ENCODE measurements around the gene DAB2IP.
"Not testable (repeated sequence)": the region's sequence is repeated elsewhere in the genome, so short reads cannot be mapped to it uniquely, and the experiment has no call there.

Gene DAB2IP

GRCh38 chr9:121612511-121612998 is 38.9 kb upstream of the DAB2IP start:
- no peaks in the 10 kb centered on the region for H4K20me1 ChIP-seq (ENCODE audit: insufficient read depth, low read length)
- H3K79me2 ChIP-seq (ENCODE audit: low read length), result no peaks in the 10 kb centered on the region
- no peaks in the 10 kb centered on the region for H3K9me3 ChIP-seq (ENCODE audit: insufficient read depth, low read length)
- no peak overlapping the region for H3K4me3 ChIP-seq (ENCODE audit: low read length)
- no peaks in the 10 kb centered on the region for H3K4me1 ChIP-seq (ENCODE audit: low read length)
- no peak overlapping the region for H3K4me2 ChIP-seq (ENCODE audit: low read length)
- H3K36me3 ChIP-seq (replicated peaks; ENCODE audit: low read depth, low read length), result no peaks in the 10 kb centered on the region
- peaks cover 33% of the 10 kb centered on the region for H3K27me3 ChIP-seq (ENCODE audit: low read depth, low read length)
- H2AFZ ChIP-seq (ENCODE audit: low read depth, low read length), result no peak overlapping the region
- no peak for TF ChIP-seq CTCF (IDR thresholded peaks at IDR 0.05; ENCODE audit: low read depth, low read length)
- TF ChIP-seq EZH2phosphoT487 (IDR thresholded peaks at IDR 0.05; ENCODE audit: low read depth), result no peak
- H3K9ac ChIP-seq (ENCODE audit: low read length), result no peak overlapping the region
- H3K27ac ChIP-seq (ENCODE audit: low read length), result no peak overlapping the region

- no peaks in the 10 kb centered on the region for H4K20me1 ChIP-seq (ENCODE audit: insufficient read depth, low read length)
- no peak overlapping the region for H2AFZ ChIP-seq (ENCODE audit: low read depth, low read length)
- H3K79me2 ChIP-seq (ENCODE audit: low read length), result no peaks in the 10 kb centered on the region
- H3K27me3 ChIP-seq (ENCODE audit: low read depth, low read length), result peaks cover 30% of the 10 kb centered on the region
- H3K9me3 ChIP-seq (ENCODE audit: insufficient read depth, low read length), result no peaks in the 10 kb centered on the region
- no peak overlapping the region for H3K4me2 ChIP-seq (ENCODE audit: low read length)
- H3K36me3 ChIP-seq (replicated peaks; ENCODE audit: low read depth, low read length), result no peaks in the 10 kb centered on the region
- no peak overlapping the region for H3K9ac ChIP-seq (ENCODE audit: low read length)
- H3K4me1 ChIP-seq (ENCODE audit: low read length), result no peaks in the 10 kb centered on the region
- no peak overlapping the region for H3K4me3 ChIP-seq (ENCODE audit: low read length)
- TF ChIP-seq EZH2phosphoT487 (IDR thresholded peaks at IDR 0.05; ENCODE audit: low read depth) (no peak), CTCF (IDR thresholded peaks at IDR 0.05; ENCODE audit: low read depth, low read length) (no peak)
- H3K27ac ChIP-seq (ENCODE audit: low read length), result no peak overlapping the region
Measured at GRCh38 chr9:121613009-121613752, 38.3 kb upstream of the DAB2IP start.

- no peaks in the 10 kb centered on the region for H3K36me3 ChIP-seq (replicated peaks; ENCODE audit: low read depth, low read length)
- no peaks in the 10 kb centered on the region for H3K79me2 ChIP-seq (ENCODE audit: low read length)
- H2AFZ ChIP-seq (ENCODE audit: low read depth, low read length), result no peak overlapping the region
- H3K9ac ChIP-seq (ENCODE audit: low read length), result no peak overlapping the region
- peaks cover 8% of the 10 kb centered on the region for H3K4me1 ChIP-seq (ENCODE audit: low read length)
- TF ChIP-seq EZH2phosphoT487 (IDR thresholded peaks at IDR 0.05; ENCODE audit: low read depth) (no peak), CTCF (IDR thresholded peaks at IDR 0.05; ENCODE audit: low read depth, low read length) (no peak)
- H3K27me3 ChIP-seq (ENCODE audit: low read depth, low read length), result peaks cover 17% of the 10 kb centered on the region
- H3K9me3 ChIP-seq (ENCODE audit: insufficient read depth, low read length), result no peaks in the 10 kb centered on the region
- H3K4me2 ChIP-seq (ENCODE audit: low read length), result no peak overlapping the region
- H4K20me1 ChIP-seq (ENCODE audit: insufficient read depth, low read length), result no peaks in the 10 kb centered on the region
- no peak overlapping the region for H3K27ac ChIP-seq (ENCODE audit: low read length)
- no peak overlapping the region for H3K4me3 ChIP-seq (ENCODE audit: low read length)
Measured at GRCh38 chr9:121616123-121616755, 35.2 kb upstream of the DAB2IP start.

- no peak for TF ChIP-seq CTCF (IDR thresholded peaks at IDR 0.05; ENCODE audit: low read depth, low read length)
- TF ChIP-seq EZH2phosphoT487 (IDR thresholded peaks at IDR 0.05; ENCODE audit: low read depth), result no peak
- no peaks in the 10 kb centered on the region for H4K20me1 ChIP-seq (ENCODE audit: insufficient read depth, low read length)
- no peak overlapping the region for H3K9ac ChIP-seq (ENCODE audit: low read length)
- H3K36me3 ChIP-seq (replicated peaks; ENCODE audit: low read depth, low read length), result no peaks in the 10 kb centered on the region
- peaks cover 9% of the 10 kb centered on the region for H3K4me1 ChIP-seq (ENCODE audit: low read length)
- no peak overlapping the region for H3K4me3 ChIP-seq (ENCODE audit: low read length)
- H3K9me3 ChIP-seq (ENCODE audit: insufficient read depth, low read length), result no peaks in the 10 kb centered on the region
- H3K4me2 ChIP-seq (ENCODE audit: low read length), result no peak overlapping the region
- peaks cover 6% of the 10 kb centered on the region for H3K27me3 ChIP-seq (ENCODE audit: low read depth, low read length)
- H3K27ac ChIP-seq (ENCODE audit: low read length), result no peak overlapping the region
- H2AFZ ChIP-seq (ENCODE audit: low read depth, low read length), result no peak overlapping the region
- no peaks in the 10 kb centered on the region for H3K79me2 ChIP-seq (ENCODE audit: low read length)
Measured at GRCh38 chr9:121618504-121618903, 32.9 kb upstream of the DAB2IP start.

GRCh38 chr9:121618910-121619309 is 32.5 kb upstream of the DAB2IP start:
- H3K27ac ChIP-seq (ENCODE audit: low read length); H3K4me1 ChIP-seq (ENCODE audit: low read length); H3K79me2 ChIP-seq (ENCODE audit: low read length); H3K27me3 ChIP-seq (ENCODE audit: low read depth, low read length); H3K9me3 ChIP-seq (ENCODE audit: insufficient read depth, low read length); H4K20me1 ChIP-seq (ENCODE audit: insufficient read depth, low read length); H3K36me3 ChIP-seq (replicated peaks; ENCODE audit: low read depth, low read length); H3K4me3 ChIP-seq (ENCODE audit: low read length); H3K4me2 ChIP-seq (ENCODE audit: low read length); H2AFZ ChIP-seq (ENCODE audit: low read depth, low read length); H3K9ac ChIP-seq (ENCODE audit: low read length): not testable (repeated sequence)

Measured in OCI-LY3 (cell line).